ENCODE data around the gene KRTAP10-2.

- TF ChIP-seq CTCF (IDR thresholded peaks at IDR 0.05): no peak
- no peak for TF ChIP-seq POLR2AphosphoS5 (IDR thresholded peaks at IDR 0.05)
- no peak for TF ChIP-seq EP300 (IDR thresholded peaks at IDR 0.05)
- TF ChIP-seq POLR2A (IDR thresholded peaks at IDR 0.05): no peak
These were observed 18.0 kb downstream of the KRTAP10-2 start for GRCh38 chr21:44533121-44533890.
